Suprapubic skin (tissue), 4 donors: ENCODE results near the gene CITED2. TPM values are rescaled to one million over a fixed set of nuclear protein-coding genes. Genes with fewer than 3 reads are reported as not detected.

Source experiments
- DNase-seq, 2 donors: peaks; one replicate each; pipeline ENCODE4 v3.0.0-alpha.2; 2019; ENCODE audit warnings: low spot score in 2 of 2
- H3K27ac ChIP-seq: fragments of 200-600 bp; sonication (generic); one replicate; pipeline ENCODE4 v1.5.1; 2019
- H3K27me3 ChIP-seq: fragments of 200-600 bp; sonication (generic); one replicate; pipeline ENCODE4 v1.5.1; 2019
- H3K36me3 ChIP-seq: fragments of 200-600 bp; sonication (generic); one replicate; pipeline ENCODE4 v1.5.1; 2019
- H3K4me1 ChIP-seq: fragments of 200-600 bp; sonication (generic); one replicate; pipeline ENCODE4 v1.5.1; 2019
- H3K4me3 ChIP-seq: fragments of 200-600 bp; sonication (generic); one replicate; pipeline ENCODE4 v1.5.1; 2019; ENCODE audit warnings: mild to moderate bottlenecking
- H3K9me3 ChIP-seq: fragments of 200-600 bp; sonication (generic); one replicate; pipeline ENCODE4 v1.5.1; 2019
- CTCF ChIP-seq, 2 donors: fragments of 200-600 bp in 1 of 2; fragments of 450-650 bp in 1 of 2; sonication (generic) in 1 of 2; IDR thresholded peaks; one replicate each; pipeline ENCODE4 v1.5.1; 2016 to 2019; ENCODE audit warnings: antibody characterized with exemption in 2 of 2, mild to moderate bottlenecking in 1 of 2, moderate library complexity in 1 of 2
- EP300 ChIP-seq: sonication (generic); formaldehyde crosslinking; IDR thresholded peaks from one replicate; pipeline ENCODE4 v1.6.1; 2017; ENCODE audit warnings: antibody characterized with exemption
- POLR2A ChIP-seq, 2 donors: fragments of 450-650 bp; IDR thresholded peaks; one replicate each; pipeline ENCODE4 v1.6.1; 2017; ENCODE audit warnings: antibody characterized with exemption in 2 of 2, mild to moderate bottlenecking in 2 of 2, moderate library complexity in 2 of 2
- POLR2AphosphoS5 ChIP-seq, 3 donors: sonication (generic); formaldehyde crosslinking; IDR thresholded peaks; one replicate each; pipeline ENCODE4 v1.6.1; 2017; ENCODE audit warnings: antibody characterized with exemption in 3 of 3
- WGBS: methylation state at CpG from one replicate; pipeline ENCODE4 v1.1.5; 2018; 5-methylcytosine and 5-hydroxymethylcytosine counted together
- total RNA-seq, 4 donors: library from RNA; depleted of rRNA; stranded (reverse); fragments of >200 nt; gene quantifications; one replicate each; pipeline ENCODE4 v1.1.0, GENCODE V29; 2016

CITED2 gene
- total RNA-seq, 4 donors from 2014 or later: 167 to 239 (median 206) TPM

DNA sequence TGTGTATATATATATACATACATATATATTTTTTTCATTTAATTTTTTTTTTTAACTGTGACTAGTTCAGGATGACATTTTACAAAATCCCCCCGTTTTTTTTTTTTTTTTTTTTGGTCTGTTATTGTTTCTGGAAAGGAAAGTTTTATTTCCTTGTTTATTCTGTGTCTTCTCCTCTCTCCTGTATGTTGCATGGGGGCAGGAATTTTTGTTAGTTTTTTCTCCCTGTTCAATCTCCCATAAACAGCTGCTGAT is 50.2 kb downstream of the CITED2 start:
- TF ChIP-seq EP300 (no peak), POLR2AphosphoS5 (IDR thresholded peaks at IDR 0.05) (no peak), CTCF (IDR thresholded peaks at IDR 0.05) (no peak), POLR2A (IDR thresholded peaks at IDR 0.05) (no peak)
- Histone ChIP-seq H3K4me1 (peaks cover 5% of the 10 kb centered on the region), H3K9me3 (no peaks in the 10 kb centered on the region), H3K27me3 (no peaks in the 10 kb centered on the region), H3K4me3 (no peak overlapping the region), H3K27ac (peak overlapping the region; percentile 60), H3K36me3 (no peaks in the 10 kb centered on the region)
- 26% methylated on average over 1 of the region's 1 CpG for WGBS
- DNase-seq: no peak

GRCh38 chr6:139323511-139324300 is 50.7 kb downstream of the CITED2 start:
- Histone ChIP-seq H3K4me3 (no peak overlapping the region), H3K4me1 (peaks cover 5% of the 10 kb centered on the region), H3K36me3 (no peaks in the 10 kb centered on the region), H3K27me3 (no peaks in the 10 kb centered on the region), H3K9me3 (no peaks in the 10 kb centered on the region), H3K27ac (peak overlapping the region; percentile 60)
- 52% methylated on average over 21 of the region's 21 CpGs for WGBS
- no peak for TF ChIP-seq EP300
- DNase-seq: peak; percentile 88 to 92

Other genes starting within 250 kb of the CITED2 start
- gene HECA, start 239.6 kb downstream of the CITED2 start, total RNA-seq: 100 to 1,000 TPM in 1 of 4 donors, 10 to 100 TPM in 3; 56.7 to 101 (median 67.2) TPM
- under 1 TPM; 0.10 to 0.59 (median 0.37) TPM for gene TXLNB, start 82.7 kb downstream of the CITED2 start, total RNA-seq